Breast epithelium (tissue), 4 donors: ENCODE results near the gene IGF1. TPM values are rescaled to one million over a fixed set of nuclear protein-coding genes. Genes with fewer than 3 reads are reported as not detected.
A peak's percentile ranks its signal among the peaks of the same experiment; 100 is the strongest.

Experiments
- DNase-seq, 2 donors: peaks; one replicate each; pipeline ENCODE4 v3.0.0-alpha.2; 2019; ENCODE audit warnings: low spot score in 2 of 2
- H3K27ac ChIP-seq, 2 donors: fragments of 200-600 bp; sonication (generic) in 1 of 2; one replicate each; pipeline ENCODE4 v1.5.1; 2016 to 2019; ENCODE audit warnings: mild to moderate bottlenecking in 1 of 2
- H3K27me3 ChIP-seq, 2 donors: fragments of 200-600 bp; sonication (generic) in 1 of 2; one replicate each; pipeline versions ENCODE4 v1.5.1 to v1.6.0; 2017 to 2019; ENCODE audit warnings: control low read depth in 1 of 2, mild to moderate bottlenecking in 1 of 2
- H3K36me3 ChIP-seq: fragments of 200-600 bp; one replicate; pipeline ENCODE4 v1.5.1; 2019
- H3K4me1 ChIP-seq, 2 donors: fragments of 200-600 bp; sonication (generic); one replicate each; pipeline ENCODE4 v1.5.1; 2016 to 2019; ENCODE audit warnings: control low read depth in 1 of 2
- H3K4me3 ChIP-seq, 3 donors: fragments of 200-600 bp; sonication (generic); 1 replicate in 2 of 3; 2 replicates in 1 of 3; pipeline ENCODE4 v1.5.1; 2016 to 2019; ENCODE audit warnings: mild to moderate bottlenecking in 3 of 3, moderate library complexity in 2 of 3
- H3K9me3 ChIP-seq, 2 donors: fragments of 200-600 bp; sonication (generic) in 1 of 2; one replicate each; pipeline ENCODE4 v1.5.1; 2016 to 2019; ENCODE audit warnings: control low read depth in 1 of 2
- CTCF ChIP-seq, 3 donors: fragments of 450-650 bp; IDR thresholded peaks; one replicate each; pipeline ENCODE4 v1.5.1; 2016 to 2017; ENCODE audit warnings: antibody characterized with exemption in 3 of 3, mild to moderate bottlenecking in 3 of 3, moderate library complexity in 3 of 3
- POLR2A ChIP-seq: fragments of 450-650 bp; IDR thresholded peaks from one replicate; pipeline ENCODE4 v1.6.1; 2016; ENCODE audit warnings: antibody characterized with exemption, mild to moderate bottlenecking, moderate library complexity
- POLR2AphosphoS5 ChIP-seq, 3 donors: sonication (generic); formaldehyde crosslinking; IDR thresholded peaks; one replicate each; pipeline ENCODE4 v1.6.1; 2017; ENCODE audit warnings: antibody characterized with exemption in 3 of 3
- intact Hi-C: fragments of 100-400 bp; cut with DNase I; formaldehyde crosslinking; loops from one replicate; pipeline ENCODE4 v1.15.1; 2023; ENCODE audit warnings: low total_unique reads
- total RNA-seq, 3 donors: library from RNA; depleted of rRNA; stranded (reverse); fragments of >200 nt; gene quantifications; one replicate each; pipeline ENCODE4 v1.1.0, GENCODE V29; 2016

Gene IGF1
- total RNA-seq, 3 donors from 2014 or later, result 56.6 to 108 (median 101) TPM

- Histone ChIP-seq H3K27ac (no peak overlapping the region), H3K9me3 (no peaks in the 10 kb centered on the region), H3K4me3 (no peak overlapping the region), H3K4me1 (no peaks in the 10 kb centered on the region), H3K36me3 (no peaks in the 10 kb centered on the region), H3K27me3 (no peaks in the 10 kb centered on the region)
- intact Hi-C loops, result no loop called here
- no peak for DNase-seq
- TF ChIP-seq POLR2AphosphoS5 (IDR thresholded peaks at IDR 0.05), result no peak
- TF ChIP-seq POLR2A, result no peak
- no peak for TF ChIP-seq CTCF (IDR thresholded peaks at IDR 0.05)
Observed at GRCh38 chr12:102423462-102423861, 56.9 kb downstream of the IGF1 start.

- intact Hi-C loops, result no loop called here
Observed at GRCh38 chr12:102421802-102422583, 58.4 kb downstream of the IGF1 start.

GRCh38 chr12:102419094-102419764, 61.1 kb downstream of the IGF1 start:
- H3K4me1 ChIP-seq, result no peaks in the 10 kb centered on the region
- no peak overlapping the region for H3K4me3 ChIP-seq
- no peaks in the 10 kb centered on the region for H3K9me3 ChIP-seq
- no peaks in the 10 kb centered on the region for H3K36me3 ChIP-seq
- DNase-seq, result no peak
- no peak overlapping the region for H3K27ac ChIP-seq
- TF ChIP-seq CTCF (IDR thresholded peaks at IDR 0.05) (no peak), POLR2A (no peak), POLR2AphosphoS5 (IDR thresholded peaks at IDR 0.05) (no peak)
- no peaks in the 10 kb centered on the region for H3K27me3 ChIP-seq
- intact Hi-C loops, result no loop called here

More at GRCh38 chr12:102421802-102422583, 58.4 kb downstream of the IGF1 start:
- H3K4me1 ChIP-seq, result no peaks in the 10 kb centered on the region
- H3K36me3 ChIP-seq, result no peaks in the 10 kb centered on the region
- H3K27ac ChIP-seq, result peak overlapping the region in 1 of 2 donors; percentile 10
- no peak for DNase-seq
- no peaks in the 10 kb centered on the region for H3K27me3 ChIP-seq
- TF ChIP-seq CTCF (IDR thresholded peaks at IDR 0.05) (no peak), POLR2AphosphoS5 (IDR thresholded peaks at IDR 0.05) (no peak), POLR2A (no peak)
- H3K9me3 ChIP-seq, result no peaks in the 10 kb centered on the region
- H3K4me3 ChIP-seq, result no peak overlapping the region

- Histone ChIP-seq H3K36me3 (no peaks in the 10 kb centered on the region), H3K27ac (no peak overlapping the region), H3K4me3 (no peak overlapping the region), H3K27me3 (no peaks in the 10 kb centered on the region), H3K4me1 (no peaks in the 10 kb centered on the region), H3K9me3 (no peaks in the 10 kb centered on the region)
- TF ChIP-seq CTCF (IDR thresholded peaks at IDR 0.05), result no peak
- no peak for TF ChIP-seq POLR2A
- no peak for TF ChIP-seq POLR2AphosphoS5 (IDR thresholded peaks at IDR 0.05)
- intact Hi-C loops, result no loop called here
- DNase-seq, result no peak
Observed at GRCh38 chr12:102417055-102417454, 63.3 kb downstream of the IGF1 start.

- TF ChIP-seq CTCF (IDR thresholded peaks at IDR 0.05) (no peak), POLR2AphosphoS5 (IDR thresholded peaks at IDR 0.05) (no peak), POLR2A (no peak)
- H3K27me3 ChIP-seq, result no peaks in the 10 kb centered on the region
- H3K4me1 ChIP-seq, result no peaks in the 10 kb centered on the region
- no peak overlapping the region for H3K4me3 ChIP-seq
- no peaks in the 10 kb centered on the region for H3K9me3 ChIP-seq
- intact Hi-C loops, result no loop called here
- no peaks in the 10 kb centered on the region for H3K36me3 ChIP-seq
- H3K27ac ChIP-seq, result no peak overlapping the region
- no peak for DNase-seq
Observed at GRCh38 chr12:102415515-102415914, 64.8 kb downstream of the IGF1 start.
